B cell (primary cell): ENCODE measurements around the gene WDR35.

Experiments used
- CTCF ChIP-seq: fragments of 200-600 bp; IDR thresholded peaks from one replicate; pipeline ENCODE4 v1.8.0; 2022; ENCODE audit warnings: antibody characterized with exemption, mild to moderate bottlenecking
- EZH2 ChIP-seq: IDR thresholded peaks from 2 replicates; pipeline ENCODE4 v1.6.1; 2012; ENCODE audit warnings: borderline replicate concordance, low read depth, mild to moderate bottlenecking, moderate library complexity, low read length; ENCODE audit not compliant: insufficient read depth, poor library complexity, severe bottlenecking

- no peak for TF ChIP-seq CTCF
- TF ChIP-seq EZH2, result no peak
These were observed 110.8 kb downstream of the WDR35 start for GRCh38 chr2:19879120-19879519.
